Measurements from ENCODE around the gene ZBP1.

DNA sequence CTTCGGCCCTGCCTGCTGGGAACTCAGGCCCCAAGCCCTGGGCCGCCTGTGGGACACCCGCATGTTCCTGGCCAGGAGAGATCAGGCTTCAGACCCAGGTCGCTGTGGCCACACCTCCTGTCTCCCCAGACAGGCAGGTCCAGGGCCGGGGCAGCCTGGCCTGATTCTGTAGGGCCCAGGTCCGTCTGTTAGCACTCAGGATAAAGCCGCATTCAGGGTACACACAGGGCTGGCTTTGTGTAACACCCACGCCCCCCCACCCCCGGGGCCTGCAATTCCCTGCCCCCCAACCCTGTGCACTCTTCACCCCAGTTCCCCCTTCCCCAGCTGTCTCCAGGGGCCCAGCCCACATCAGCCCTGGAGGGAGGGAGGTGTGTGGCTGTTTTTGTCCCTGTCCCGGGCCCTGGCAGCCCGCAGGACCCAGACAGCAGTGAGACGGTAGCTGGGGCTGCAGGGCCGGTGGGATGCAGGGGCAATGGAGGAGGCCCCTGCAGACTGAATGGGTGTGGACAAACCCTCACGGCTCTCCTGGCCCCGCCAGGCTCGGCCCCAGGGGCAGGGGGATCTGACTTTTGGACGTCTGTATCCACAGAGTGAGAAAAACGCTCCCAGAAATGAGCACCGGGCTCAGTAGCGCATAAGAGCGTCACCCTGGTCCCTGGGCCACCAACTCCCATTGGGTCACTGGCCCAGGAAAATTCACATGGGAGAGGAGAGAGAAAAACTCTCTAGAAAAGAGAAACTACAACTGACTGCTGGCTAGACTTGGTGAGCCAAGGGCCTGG, 42.4 kb upstream of the ZBP1 start:
- no peak for TF ChIP-seq TAF1 (IDR thresholded peaks at IDR 0.05; ENCODE audit: borderline replicate concordance, low read depth, low read length)
- TF ChIP-seq POLR2A (IDR thresholded peaks at IDR 0.05; ENCODE audit: low read depth, low read length) = no peak
- TF ChIP-seq POLR2AphosphoS5 (IDR thresholded peaks at IDR 0.05; ENCODE audit: low read depth, low read length) = no peak

Data from GM12892 (cell line).